HG02938 (cell line): ENCODE results near the gene TGFBI.

ENCODE experiments used
- ATAC-seq: cut with Tn5 transposase; IDR thresholded peaks from one replicate; pipeline ENCODE4 v1.9.1; 2021; ENCODE audit warnings: mild to moderate bottlenecking, moderate library complexity; ENCODE audit not compliant: unreplicated experiment

Gene TGFBI

GRCh38 chr5:136061630-136062365 lies 33.0 kb downstream of the TGFBI start:
- no peak for ATAC-seq

GRCh38 chr5:136062366-136063274 lies 33.8 kb downstream of the TGFBI start:
- no peak for ATAC-seq

- ATAC-seq, result no peak
Observed at GRCh38 chr5:136063778-136064465, 35.1 kb downstream of the TGFBI start.

- ATAC-seq, result no peak
Observed at GRCh38 chr5:136064510-136064909, 35.7 kb downstream of the TGFBI start.

- ATAC-seq, result no peak
Observed at GRCh38 chr5:136065588-136065987, 36.8 kb downstream of the TGFBI start.

GRCh38 chr5:136066661-136067271 lies 38.0 kb downstream of the TGFBI start:
- no peak for ATAC-seq

- ATAC-seq, result no peak
Observed at GRCh38 chr5:136067422-136067821, 38.6 kb downstream of the TGFBI start.

- no peak for ATAC-seq
Observed at GRCh38 chr5:136070486-136071285, 41.9 kb downstream of the TGFBI start.

GRCh38 chr5:136073714-136074529 lies 45.1 kb downstream of the TGFBI start:
- peak; percentile 66 for ATAC-seq

- ATAC-seq, result no peak
Observed at GRCh38 chr5:136075466-136075891, 46.7 kb downstream of the TGFBI start.

GRCh38 chr5:136076067-136076466 lies 47.3 kb downstream of the TGFBI start:
- no peak for ATAC-seq

- no peak for ATAC-seq
Observed at GRCh38 chr5:136076881-136077445, 48.2 kb downstream of the TGFBI start.

- ATAC-seq, result no peak
Observed at GRCh38 chr5:136079195-136079985, 50.6 kb downstream of the TGFBI start.

GRCh38 chr5:136080113-136080482 lies 51.3 kb downstream of the TGFBI start:
- peak; percentile 2 for ATAC-seq

- ATAC-seq, result peak; percentile 84
Observed at GRCh38 chr5:136080483-136081216, 51.9 kb downstream of the TGFBI start.

GRCh38 chr5:136081217-136081591 lies 52.4 kb downstream of the TGFBI start:
- no peak for ATAC-seq

- ATAC-seq, result no peak
Observed at GRCh38 chr5:136082390-136083193, 53.8 kb downstream of the TGFBI start.
